K562 (cell line): ENCODE results near the gene CSF2. TPM values are rescaled to one million over a fixed set of nuclear protein-coding genes. Genes with fewer than 3 reads are reported as not detected.
A peak's percentile ranks its signal among the peaks of the same experiment; 100 is the strongest.

Experiments
- FOXP1 ChIP-seq: sonication (generic); formaldehyde crosslinking; IDR thresholded peaks from 2 replicates; pipeline ENCODE4 v1.8.0; 2022; ENCODE audit warnings: mild to moderate bottlenecking, missing genetic modification reagents
- HNRNPL ChIP-seq: fragments of 200-400 bp; formaldehyde crosslinking; IDR thresholded peaks from 2 replicates; pipeline ENCODE4 v1.6.1; 2017; ENCODE audit warnings: low read depth, mild to moderate bottlenecking, low read length
- KLF1 ChIP-seq: fragments of 450-650 bp; IDR thresholded peaks from 2 replicates; pipeline ENCODE4 v1.6.1; 2016; ENCODE audit warnings: missing genetic modification characterization, missing compliant biosample characterization
- NCOA4 ChIP-seq: fragments of 450-650 bp; IDR thresholded peaks from 2 replicates; pipeline ENCODE4 v1.6.1; 2018; ENCODE audit warnings: mild to moderate bottlenecking; ENCODE audit not compliant: partially characterized antibody
- PTBP1 ChIP-seq: fragments of 200-400 bp; formaldehyde crosslinking; IDR thresholded peaks from 2 replicates; pipeline ENCODE4 v1.6.1; 2017; ENCODE audit warnings: low read depth, low read length
- SMARCB1 ChIP-seq: IDR thresholded peaks from 2 replicates; pipeline ENCODE4 v1.6.1; 2011; ENCODE audit warnings: improper control_type of control experiment, low read depth; ENCODE audit not compliant: insufficient read length
- TAF15 ChIP-seq: fragments of 200-400 bp; formaldehyde crosslinking; IDR thresholded peaks from 2 replicates; pipeline ENCODE4 v1.6.1; 2017; ENCODE audit warnings: mild to moderate bottlenecking, low read depth, low read length, moderate library complexity
- ZFPM2 ChIP-seq: fragments of 250-450 bp; sonication (Bioruptor Pico); IDR thresholded peaks from 2 replicates; pipeline ENCODE4 v1.5.1; 2022; ENCODE audit warnings: mild to moderate bottlenecking
- ZNF217 ChIP-seq: sonication (generic); formaldehyde crosslinking; IDR thresholded peaks from 2 replicates; pipeline ENCODE4 v1.8.0; 2022; ENCODE audit warnings: mild to moderate bottlenecking, missing genetic modification reagents
- ZNF76 ChIP-seq: fragments of 250-450 bp; sonication (Bioruptor Pico); IDR thresholded peaks from 2 replicates; pipeline ENCODE4 v1.4.0; 2020; ENCODE audit warnings: mild to moderate bottlenecking, moderate library complexity, borderline replicate concordance
- ZNF766 ChIP-seq: fragments of 200-800 bp; sonication (Bioruptor generic); conservative IDR thresholded peaks from 2 replicates; pipeline ENCODE4 v1.6.1; 2016; ENCODE audit warnings: missing genetic modification characterization, missing compliant biosample characterization
- polyA plus RNA-seq, 8 experiments: library from polyadenylated mRNA; depleted of rRNA in 4 of 8; stranded (reverse) in 5 of 8; unstranded in 3 of 8; fragments of >200 nt; fragmentation: Nextera tagmentation in 2 of 8; fragmentation: Illumina TruSeq in 1 of 8; extraction: Ambion mirVana in 2 of 8; extraction: Trizol in 1 of 8; gene quantifications; 2 replicates each; pipeline versions ENCODE4 v1.2.1 to v1.2.3, GENCODE V29; 2011 to 2014; ENCODE audit warnings: inconsistent platforms in 1 of 8, missing spikeins in 1 of 8
- total RNA-seq, 7 experiments: library from RNA; depleted of rRNA in 6 of 7; stranded (reverse); fragments of >200 nt in 6 of 7; fragmentation: Illumina TruSeq in 2 of 7; extraction: Trizol in 2 of 7; gene quantifications; 2 replicates each; pipeline versions ENCODE4 v1.2.1 to v1.2.3, GENCODE V29; 2011 to 2021; ENCODE audit warnings: low replicate concordance in 1 of 7
- TF ChIP-seq, protein P1 (sequence below): fragments of 250-450 bp; sonication (Bioruptor Pico); IDR thresholded peaks from 2 replicates; pipeline ENCODE4 v1.4.0; 2020; ENCODE audit warnings: mild to moderate bottlenecking, moderate library complexity
- TF ChIP-seq, protein P2 (sequence below): fragments of 450-650 bp; IDR thresholded peaks from 2 replicates; pipeline ENCODE4 v1.6.1; 2016
- TF ChIP-seq, protein P3 (sequence below): fragments of 450-650 bp; IDR thresholded peaks from 2 replicates; pipeline ENCODE4 v1.6.1; 2017; ENCODE audit warnings: antibody characterized with exemption, mild to moderate bottlenecking
- TF ChIP-seq, protein P4 (sequence below), 2 experiments: fragments of 450-650 bp; IDR thresholded peaks; 2 replicates each; pipeline ENCODE4 v1.6.1; 2018; ENCODE audit warnings: mild to moderate bottlenecking in 2 of 2, low read depth in 1 of 2; ENCODE audit not compliant: partially characterized antibody in 2 of 2

The CSF2 gene
- total and polyA plus RNA-seq, 9 of the 15 experiments (the other 6 are each of a cell fraction or from before 2014, with no cell fraction given), result 0.25 to 0.29 TPM; not detected in 7

DNA sequence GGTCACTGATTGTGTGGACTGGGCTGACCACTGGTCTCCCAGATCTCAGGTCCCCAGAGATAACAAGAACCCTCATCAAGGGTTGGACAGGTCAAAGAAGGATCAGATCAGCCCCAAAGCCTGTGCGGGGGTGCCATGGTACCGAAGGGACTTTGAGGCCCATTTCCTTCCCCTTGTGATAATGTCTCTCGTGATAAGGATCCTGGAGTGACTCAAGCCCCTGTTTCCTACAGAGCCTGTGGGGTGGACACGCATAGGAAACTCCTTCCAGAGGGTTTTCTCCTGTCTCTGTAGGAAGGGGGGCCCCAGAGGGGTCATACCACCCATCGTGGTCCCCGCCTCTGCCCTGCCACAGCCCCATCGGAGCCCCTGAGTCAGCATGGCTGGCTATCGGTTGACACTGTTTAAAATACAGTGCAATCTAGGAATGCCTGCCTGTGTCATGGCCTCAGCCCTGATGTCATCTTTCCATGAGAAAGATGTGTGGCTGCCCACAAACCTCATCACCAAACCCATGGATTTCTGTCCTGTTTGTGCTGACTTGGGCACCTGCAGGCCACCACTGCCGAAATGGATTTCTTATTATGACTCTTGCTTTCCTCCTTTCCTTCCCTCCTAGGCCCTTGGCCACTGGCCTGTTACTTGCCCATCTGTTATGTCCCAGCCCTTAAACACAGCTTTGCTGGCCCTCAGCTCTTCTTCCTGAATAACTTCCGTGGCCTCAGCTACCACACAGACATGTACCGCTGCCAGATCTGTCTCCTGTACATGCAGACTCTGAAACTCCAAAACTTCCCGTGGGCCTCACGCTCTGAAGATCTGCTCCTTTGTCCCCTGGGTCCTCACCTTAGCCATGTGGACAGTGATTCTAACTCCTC, 2.9 kb upstream of the CSF2 start (continued):
- TF ChIP-seq NCOA4 (no peak), SMARCB1 (no peak), PTBP1 (no peak), KLF1 (tag) (no peak), ZNF217 (CRISPR knock-in tag) (no peak), TAF15 (no peak), ZFPM2 (CRISPR knock-in tag) (no peak), FOXP1 (CRISPR knock-in tag) (no peak), ZNF76 (no peak; the same call in 1 of the 2 replicates), HNRNPL (no peak), ZNF766 (peak; percentile 89)
- TF ChIP-seq, protein P1, sequence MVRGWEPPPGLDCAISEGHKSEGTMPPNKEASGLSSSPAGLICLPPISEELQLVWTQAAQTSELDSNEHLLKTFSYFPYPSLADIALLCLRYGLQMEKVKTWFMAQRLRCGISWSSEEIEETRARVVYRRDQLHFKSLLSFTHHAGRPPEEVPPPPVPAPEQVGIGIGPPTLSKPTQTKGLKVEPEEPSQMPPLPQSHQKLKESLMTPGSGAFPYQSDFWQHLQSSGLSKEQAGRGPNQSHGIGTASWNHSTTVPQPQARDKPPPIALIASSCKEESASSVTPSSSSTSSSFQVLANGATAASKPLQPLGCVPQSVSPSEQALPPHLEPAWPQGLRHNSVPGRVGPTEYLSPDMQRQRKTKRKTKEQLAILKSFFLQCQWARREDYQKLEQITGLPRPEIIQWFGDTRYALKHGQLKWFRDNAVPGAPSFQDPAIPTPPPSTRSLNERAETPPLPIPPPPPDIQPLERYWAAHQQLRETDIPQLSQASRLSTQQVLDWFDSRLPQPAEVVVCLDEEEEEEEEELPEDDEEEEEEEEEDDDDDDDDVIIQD (CRISPR knock-in tag), result no peak
- TF ChIP-seq, protein P2, sequence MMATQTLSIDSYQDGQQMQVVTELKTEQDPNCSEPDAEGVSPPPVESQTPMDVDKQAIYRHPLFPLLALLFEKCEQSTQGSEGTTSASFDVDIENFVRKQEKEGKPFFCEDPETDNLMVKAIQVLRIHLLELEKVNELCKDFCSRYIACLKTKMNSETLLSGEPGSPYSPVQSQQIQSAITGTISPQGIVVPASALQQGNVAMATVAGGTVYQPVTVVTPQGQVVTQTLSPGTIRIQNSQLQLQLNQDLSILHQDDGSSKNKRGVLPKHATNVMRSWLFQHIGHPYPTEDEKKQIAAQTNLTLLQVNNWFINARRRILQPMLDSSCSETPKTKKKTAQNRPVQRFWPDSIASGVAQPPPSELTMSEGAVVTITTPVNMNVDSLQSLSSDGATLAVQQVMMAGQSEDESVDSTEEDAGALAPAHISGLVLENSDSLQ, result no peak
- TF ChIP-seq, protein P3, sequence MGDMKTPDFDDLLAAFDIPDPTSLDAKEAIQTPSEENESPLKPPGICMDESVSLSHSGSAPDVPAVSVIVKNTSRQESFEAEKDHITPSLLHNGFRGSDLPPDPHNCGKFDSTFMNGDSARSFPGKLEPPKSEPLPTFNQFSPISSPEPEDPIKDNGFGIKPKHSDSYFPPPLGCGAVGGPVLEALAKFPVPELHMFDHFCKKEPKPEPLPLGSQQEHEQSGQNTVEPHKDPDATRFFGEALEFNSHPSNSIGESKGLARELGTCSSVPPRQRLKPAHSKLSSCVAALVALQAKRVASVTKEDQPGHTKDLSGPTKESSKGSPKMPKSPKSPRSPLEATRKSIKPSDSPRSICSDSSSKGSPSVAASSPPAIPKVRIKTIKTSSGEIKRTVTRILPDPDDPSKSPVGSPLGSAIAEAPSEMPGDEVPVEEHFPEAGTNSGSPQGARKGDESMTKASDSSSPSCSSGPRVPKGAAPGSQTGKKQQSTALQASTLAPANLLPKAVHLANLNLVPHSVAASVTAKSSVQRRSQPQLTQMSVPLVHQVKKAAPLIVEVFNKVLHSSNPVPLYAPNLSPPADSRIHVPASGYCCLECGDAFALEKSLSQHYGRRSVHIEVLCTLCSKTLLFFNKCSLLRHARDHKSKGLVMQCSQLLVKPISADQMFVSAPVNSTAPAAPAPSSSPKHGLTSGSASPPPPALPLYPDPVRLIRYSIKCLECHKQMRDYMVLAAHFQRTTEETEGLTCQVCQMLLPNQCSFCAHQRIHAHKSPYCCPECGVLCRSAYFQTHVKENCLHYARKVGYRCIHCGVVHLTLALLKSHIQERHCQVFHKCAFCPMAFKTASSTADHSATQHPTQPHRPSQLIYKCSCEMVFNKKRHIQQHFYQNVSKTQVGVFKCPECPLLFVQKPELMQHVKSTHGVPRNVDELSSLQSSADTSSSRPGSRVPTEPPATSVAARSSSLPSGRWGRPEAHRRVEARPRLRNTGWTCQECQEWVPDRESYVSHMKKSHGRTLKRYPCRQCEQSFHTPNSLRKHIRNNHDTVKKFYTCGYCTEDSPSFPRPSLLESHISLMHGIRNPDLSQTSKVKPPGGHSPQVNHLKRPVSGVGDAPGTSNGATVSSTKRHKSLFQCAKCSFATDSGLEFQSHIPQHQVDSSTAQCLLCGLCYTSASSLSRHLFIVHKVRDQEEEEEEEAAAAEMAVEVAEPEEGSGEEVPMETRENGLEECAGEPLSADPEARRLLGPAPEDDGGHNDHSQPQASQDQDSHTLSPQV, result peak; percentile 72
- TF ChIP-seq, protein P4, sequence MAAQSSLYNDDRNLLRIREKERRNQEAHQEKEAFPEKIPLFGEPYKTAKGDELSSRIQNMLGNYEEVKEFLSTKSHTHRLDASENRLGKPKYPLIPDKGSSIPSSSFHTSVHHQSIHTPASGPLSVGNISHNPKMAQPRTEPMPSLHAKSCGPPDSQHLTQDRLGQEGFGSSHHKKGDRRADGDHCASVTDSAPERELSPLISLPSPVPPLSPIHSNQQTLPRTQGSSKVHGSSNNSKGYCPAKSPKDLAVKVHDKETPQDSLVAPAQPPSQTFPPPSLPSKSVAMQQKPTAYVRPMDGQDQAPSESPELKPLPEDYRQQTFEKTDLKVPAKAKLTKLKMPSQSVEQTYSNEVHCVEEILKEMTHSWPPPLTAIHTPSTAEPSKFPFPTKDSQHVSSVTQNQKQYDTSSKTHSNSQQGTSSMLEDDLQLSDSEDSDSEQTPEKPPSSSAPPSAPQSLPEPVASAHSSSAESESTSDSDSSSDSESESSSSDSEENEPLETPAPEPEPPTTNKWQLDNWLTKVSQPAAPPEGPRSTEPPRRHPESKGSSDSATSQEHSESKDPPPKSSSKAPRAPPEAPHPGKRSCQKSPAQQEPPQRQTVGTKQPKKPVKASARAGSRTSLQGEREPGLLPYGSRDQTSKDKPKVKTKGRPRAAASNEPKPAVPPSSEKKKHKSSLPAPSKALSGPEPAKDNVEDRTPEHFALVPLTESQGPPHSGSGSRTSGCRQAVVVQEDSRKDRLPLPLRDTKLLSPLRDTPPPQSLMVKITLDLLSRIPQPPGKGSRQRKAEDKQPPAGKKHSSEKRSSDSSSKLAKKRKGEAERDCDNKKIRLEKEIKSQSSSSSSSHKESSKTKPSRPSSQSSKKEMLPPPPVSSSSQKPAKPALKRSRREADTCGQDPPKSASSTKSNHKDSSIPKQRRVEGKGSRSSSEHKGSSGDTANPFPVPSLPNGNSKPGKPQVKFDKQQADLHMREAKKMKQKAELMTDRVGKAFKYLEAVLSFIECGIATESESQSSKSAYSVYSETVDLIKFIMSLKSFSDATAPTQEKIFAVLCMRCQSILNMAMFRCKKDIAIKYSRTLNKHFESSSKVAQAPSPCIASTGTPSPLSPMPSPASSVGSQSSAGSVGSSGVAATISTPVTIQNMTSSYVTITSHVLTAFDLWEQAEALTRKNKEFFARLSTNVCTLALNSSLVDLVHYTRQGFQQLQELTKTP (IDR thresholded peaks at IDR 0.05; ENCODE audit: low read depth in 1 of 2, partially characterized antibody in 2 of 2), result no peak
